Spleen (tissue), 11 donors: ENCODE results near the gene S100A5. TPM values are rescaled to one million over a fixed set of nuclear protein-coding genes. Genes with fewer than 3 reads are reported as not detected.
A peak's percentile ranks its signal among the peaks of the same experiment; 100 is the strongest.

Experiments used
- DNase-seq: peaks from one replicate; pipeline ENCODE4 v3.0.0-alpha.2; 2020
- H3K27ac ChIP-seq, 8 donors: fragments of 200-600 bp; sonication (generic) in 7 of 8; 1 replicate in 4 of 8; 2 replicates in 4 of 8; pipeline versions ENCODE4 v1.5.0 to v1.8.0; 2016 to 2021; ENCODE audit warnings: inconsistent platforms in 4 of 8, mild to moderate bottlenecking in 4 of 8, moderate library complexity in 1 of 8
- H3K27me3 ChIP-seq, 7 donors: fragments of 200-600 bp; sonication (generic) in 6 of 7; replicated peaks in 1 of 7; 1 replicate in 4 of 7; 2 replicates in 3 of 7; pipeline versions ENCODE4 v1.5.0 to v1.8.0; 2016 to 2021; ENCODE audit warnings: inconsistent platforms in 3 of 7, mild to moderate bottlenecking in 1 of 7
- H3K36me3 ChIP-seq, 6 donors: fragments of 200-600 bp; sonication (generic) in 5 of 6; 1 replicate in 4 of 6; 2 replicates in 2 of 6; pipeline versions ENCODE4 v1.5.0 to v1.8.0; 2016 to 2021; ENCODE audit warnings: inconsistent platforms in 2 of 6
- H3K4me1 ChIP-seq, 6 donors: fragments of 200-600 bp; sonication (generic) in 5 of 6; 1 replicate in 3 of 6; 2 replicates in 3 of 6; pipeline versions ENCODE4 v1.5.0 to v1.8.0; 2016 to 2021; ENCODE audit warnings: inconsistent platforms in 3 of 6
- H3K4me3 ChIP-seq, 8 donors: fragments of 200-600 bp; sonication (generic) in 7 of 8; 1 replicate in 4 of 8; 2 replicates in 4 of 8; pipeline versions ENCODE4 v1.5.0 to v1.8.0; 2016 to 2021; ENCODE audit warnings: inconsistent platforms in 4 of 8, mild to moderate bottlenecking in 4 of 8, moderate library complexity in 2 of 8
- H3K9me3 ChIP-seq, 8 donors: fragments of 200-600 bp; sonication (generic) in 7 of 8; 1 replicate in 4 of 8; 2 replicates in 4 of 8; pipeline versions ENCODE4 v1.5.0 to v1.8.0; 2016 to 2021; ENCODE audit warnings: inconsistent platforms in 4 of 8
- CTCF ChIP-seq, 11 experiments: fragments of 200-600 bp in 7 of 11; fragments of 450-650 bp in 4 of 11; sonication (generic) in 4 of 11; IDR thresholded peaks in 8 of 11; conservative IDR thresholded peaks in 3 of 11; 1 replicate in 7 of 11; 2 replicates in 4 of 11; pipeline versions ENCODE4 v1.4.0 to v1.8.0; 2016 to 2021; ENCODE audit warnings: antibody characterized with exemption in 11 of 11, inconsistent platforms in 4 of 11, mild to moderate bottlenecking in 1 of 11
- POLR2A ChIP-seq, 3 donors: fragments of 450-650 bp; IDR thresholded peaks; one replicate each; pipeline ENCODE4 v1.5.1; 2017; ENCODE audit warnings: antibody characterized with exemption in 3 of 3, mild to moderate bottlenecking in 1 of 3
- POLR2AphosphoS5 ChIP-seq, 3 donors: sonication (generic); formaldehyde crosslinking; IDR thresholded peaks; one replicate each; pipeline ENCODE4 v1.5.1; 2017; ENCODE audit warnings: antibody characterized with exemption in 3 of 3
- whole genome bisulfite sequencing, 5 donors: extraction: QIAGEN DNeasy Blood & Tissue Kit in 3 of 5; methylation state at CpG; one replicate each; pipeline versions ENCODE4 v1.1.5 to v1.1.7; 2013 to 2018; 5-methylcytosine and 5-hydroxymethylcytosine counted together
- intact Hi-C: fragments of 100-400 bp; cut with DNase I; formaldehyde crosslinking; loops from one replicate; pipeline ENCODE4 v1.15.0; 2023; ENCODE audit warnings: low total_unique reads
- polyA plus RNA-seq, 3 donors: library from polyadenylated mRNA; stranded (reverse); fragments of 200-250 nt; gene quantifications; one replicate each; pipeline ENCODE4 v1.2.1, GENCODE V29; 2013
- total RNA-seq, 7 donors: library from RNA; depleted of rRNA in 3 of 7; stranded (reverse); fragments of >200 nt in 3 of 7; fragmentation: NEBNext Ultra II Directional in 4 of 7; extraction: Animal tissue kit (Norgen Biotek cat#: 25700) in 4 of 7; gene quantifications; one replicate each; pipeline versions ENCODE4 v1.1.0 to v1.2.1, GENCODE V29; 2016 to 2021
- donor health status: healthy with polysubstance abuse.
- donor health status: DM: no; HTN: no; CAD: no; lungs with moderate emphysema.
- donor health status: DM: no; HTN: no; CAD: no.
- donor health status: Bipolar disorder and iron deficiency.
- donor health status: healthy.
- donor health status: DM: no; HTN: no; CAD: no.
- donor health status: DM: yes; HTN: yes; CAD: no.

S100A5 gene
- total and polyA plus RNA-seq, 10 donors: 0.32 to 2.8 (median 0.46) TPM; not detected in 7

- intact Hi-C loops: loop anchor here (5.0 to 10.0 kb wide), 2 partner anchors 34 to 212 kb away; partner anchors contain the start of gene S100A9
- WGBS, 5 donors: 46 to 54% (median 52%) methylated on average over 15 to 16 of the region's 16 CpGs
- H3K4me3 ChIP-seq: peak overlapping the region in 1 of 8 donors; percentile 44
Observed at GRCh38 chr1:153566414-153567371, 26.0 kb upstream of the S100A5 start.

GRCh38 chr1:153565529-153566374 is 25.0 kb upstream of the S100A5 start, which contains the start of gene S100A2:
Gene S100A2 (minus strand): TSS chr1:153565844. CDS start chr1:153563877, 1,967 bp downstream.
- Histone ChIP-seq H3K4me1 (peaks cover 23 to 51% (median 35%) of the 10 kb centered on the region in 6 donors), H3K9me3 (no peaks in the 10 kb centered on the region), H3K36me3 (no peaks in the 10 kb centered on the region), H3K27me3 (no peaks in the 10 kb centered on the region), H3K4me3 (peak within 1 kb of the TSS in 1 of 8 donors; percentile 44), H3K27ac (peak within 1 kb of the TSS; percentile 64 to 93 (median 88))
- intact Hi-C loops: loop anchor here (5.0 to 10.0 kb wide), 2 partner anchors 33 to 211 kb away; partner anchors contain the start of gene S100A9
- WGBS, 5 donors: 34 to 46% (median 39%) methylated on average over 7 to 8 of the region's 8 CpGs
- DNase-seq: peak; percentile 80
- TF ChIP-seq POLR2A (IDR thresholded peaks at IDR 0.05): no peak
- no peak for TF ChIP-seq CTCF (IDR thresholded peaks at IDR 0.05 in 8 of 11, conservative IDR thresholded peaks at IDR 0.05 in 3 of 11)
- TF ChIP-seq POLR2AphosphoS5 (IDR thresholded peaks at IDR 0.05): peak in 1 of 3 donors; percentile 24

More at GRCh38 chr1:153566414-153567371, 26.0 kb upstream of the S100A5 start:
- H3K27me3 ChIP-seq: no peaks in the 10 kb centered on the region
- H3K9me3 ChIP-seq: no peaks in the 10 kb centered on the region
- peak; percentile 93 for DNase-seq
- H3K36me3 ChIP-seq: no peaks in the 10 kb centered on the region
- peak in 1 of 11 experiments; percentile 21 for TF ChIP-seq CTCF (IDR thresholded peaks at IDR 0.05 in 8 of 11, conservative IDR thresholded peaks at IDR 0.05 in 3 of 11)
- TF ChIP-seq POLR2A (IDR thresholded peaks at IDR 0.05): no peak
- peak; percentile 72 to 84 (median 83) for TF ChIP-seq POLR2AphosphoS5 (IDR thresholded peaks at IDR 0.05)
- H3K27ac ChIP-seq: peak overlapping the region; percentile 64 to 93 (median 88)
- H3K4me1 ChIP-seq: peaks cover 23 to 51% (median 35%) of the 10 kb centered on the region in 6 donors

- 87 to 95% (median 88%) methylated on average over 4 to 7 of the region's 7 CpGs for WGBS, 5 donors
- no peaks in the 10 kb centered on the region for H3K9me3 ChIP-seq
- H3K27me3 ChIP-seq: no peaks in the 10 kb centered on the region
- peaks cover 23 to 50% (median 35%) of the 10 kb centered on the region in 6 donors for H3K4me1 ChIP-seq
- no peak for TF ChIP-seq POLR2AphosphoS5 (IDR thresholded peaks at IDR 0.05)
- TF ChIP-seq POLR2A (IDR thresholded peaks at IDR 0.05): no peak
- no peak for TF ChIP-seq CTCF (IDR thresholded peaks at IDR 0.05 in 8 of 11, conservative IDR thresholded peaks at IDR 0.05 in 3 of 11)
- peak overlapping the region in 1 of 8 donors; percentile 93 for H3K27ac ChIP-seq
- DNase-seq: peak; percentile 56
- intact Hi-C loops: loop anchor here (10.0 kb wide), 1 partner anchor 209 kb away; the partner anchor contains the start of gene S100A9
- no peaks in the 10 kb centered on the region for H3K36me3 ChIP-seq
- H3K4me3 ChIP-seq: no peak overlapping the region
Observed at GRCh38 chr1:153563991-153564390, 23.3 kb upstream of the S100A5 start.
